HepG2 (cell line): ENCODE results near the gene KLHL17. TPM values are rescaled to one million over a fixed set of nuclear protein-coding genes. Genes with fewer than 3 reads are reported as not detected.
A peak's percentile ranks its signal among the peaks of the same experiment; 100 is the strongest.

Source experiments
- BRCA1 ChIP-seq: sonication (generic); formaldehyde crosslinking; IDR thresholded peaks from 2 replicates; pipeline ENCODE4 v1.4.0; 2020; ENCODE audit warnings: missing genetic modification reagents
- GABPA ChIP-seq, 2 experiments: IDR thresholded peaks; 2 replicates each; pipeline ENCODE4 v1.6.1; 2011 to 2016; ENCODE audit warnings: low read depth in 2 of 2, low read length in 1 of 2, missing biosample characterization in 1 of 2, missing genetic modification characterization in 1 of 2
- GLI4 ChIP-seq: sonication (generic); formaldehyde crosslinking; IDR thresholded peaks from 2 replicates; pipeline ENCODE4 v1.5.1; 2020; ENCODE audit warnings: missing genetic modification reagents, mild to moderate bottlenecking, moderate library complexity, borderline replicate concordance
- HDAC1 ChIP-seq: sonication (generic); formaldehyde crosslinking; IDR thresholded peaks from 2 replicates; pipeline ENCODE4 v1.5.1; 2020; ENCODE audit warnings: mild to moderate bottlenecking, missing genetic modification reagents
- HMGA1 ChIP-seq: sonication (generic); formaldehyde crosslinking; conservative IDR thresholded peaks from 2 replicates; pipeline ENCODE4 v1.4.0; 2020; ENCODE audit warnings: missing genetic modification reagents
- HOXD1 ChIP-seq: sonication (generic); formaldehyde crosslinking; IDR thresholded peaks from 2 replicates; pipeline ENCODE4 v1.5.0; 2020; ENCODE audit warnings: missing genetic modification reagents
- JUND ChIP-seq: sonication (generic); formaldehyde crosslinking; IDR thresholded peaks from 2 replicates; pipeline ENCODE4 v1.8.0; 2022; ENCODE audit warnings: mild to moderate bottlenecking, missing genetic modification reagents
- KDM2A ChIP-seq: sonication (generic); formaldehyde crosslinking; IDR thresholded peaks from 2 replicates; pipeline ENCODE4 v1.4.0; 2020; ENCODE audit warnings: low read depth, missing genetic modification reagents, borderline replicate concordance
- KLF12 ChIP-seq: sonication (generic); formaldehyde crosslinking; IDR thresholded peaks from 2 replicates; pipeline ENCODE4 v1.4.0; 2020; ENCODE audit warnings: missing genetic modification reagents, borderline replicate concordance
- KLF15 ChIP-seq: sonication (generic); formaldehyde crosslinking; IDR thresholded peaks from 2 replicates; pipeline ENCODE4 v1.8.1; 2023; ENCODE audit warnings: borderline replicate concordance, mild to moderate bottlenecking, inconsistent platforms, missing genetic modification reagents, mixed read lengths
- MEIS1 ChIP-seq: sonication (generic); formaldehyde crosslinking; IDR thresholded peaks from 2 replicates; pipeline ENCODE4 v1.9.0; 2021; ENCODE audit warnings: mild to moderate bottlenecking, missing genetic modification reagents, moderate library complexity, borderline replicate concordance
- NFIC ChIP-seq: IDR thresholded peaks from 2 replicates; pipeline ENCODE4 v1.6.1; 2012; ENCODE audit warnings: mild to moderate bottlenecking, low read length, inconsistent platforms
- POLR2AphosphoS5 ChIP-seq: IDR thresholded peaks from 2 replicates; pipeline ENCODE4 v1.6.1; 2012; ENCODE audit warnings: low read depth, low read length
- ZNF550 ChIP-seq: sonication (generic); formaldehyde crosslinking; IDR thresholded peaks from 2 replicates; pipeline ENCODE4 v1.4.0; 2020; ENCODE audit warnings: mild to moderate bottlenecking, missing genetic modification reagents, borderline replicate concordance
- ZNF768 ChIP-seq: sonication (generic); formaldehyde crosslinking; IDR thresholded peaks from 2 replicates; pipeline ENCODE4 v1.4.0; 2020; ENCODE audit warnings: missing genetic modification reagents
- ZSCAN9 ChIP-seq: IDR thresholded peaks from 2 replicates; pipeline ENCODE4 v1.6.1; 2016; ENCODE audit warnings: borderline replicate concordance
- polyA plus RNA-seq, 8 experiments: library from polyadenylated mRNA; depleted of rRNA in 3 of 8; stranded (reverse) in 7 of 8; unstranded in 1 of 8; fragments of >200 nt; fragmentation: Illumina TruSeq in 4 of 8; extraction: Trizol in 4 of 8; gene quantifications; 2 replicates each; pipeline versions ENCODE4 v1.2.1 to v1.2.3, GENCODE V29; 2011 to 2016; ENCODE audit warnings: low read depth in 4 of 8, missing spikeins in 1 of 8, mixed read lengths in 1 of 8; ENCODE audit not compliant: insufficient read depth in 1 of 8
- total RNA-seq, 5 experiments: library from RNA; depleted of rRNA; stranded (reverse); fragments of >200 nt; fragmentation: Illumina TruSeq; extraction: Trizol; gene quantifications; 2 replicates each; pipeline ENCODE4 v1.2.3, GENCODE V29; 2016; ENCODE audit warnings: low read depth in 1 of 5
- TF ChIP-seq, protein P1 (sequence below): IDR thresholded peaks from 2 replicates; pipeline ENCODE4 v1.6.1; 2016; ENCODE audit warnings: missing compliant biosample characterization, missing genetic modification reagents, borderline replicate concordance
- TF ChIP-seq, protein P2 (sequence below): sonication (generic); formaldehyde crosslinking; IDR thresholded peaks from 2 replicates; pipeline ENCODE4 v1.4.0; 2020; ENCODE audit warnings: missing genetic modification reagents
- TF ChIP-seq, protein P3 (sequence below): IDR thresholded peaks from 2 replicates; pipeline ENCODE4 v1.6.1; 2016
- TF ChIP-seq, protein P4 (sequence below), 2 experiments: sonication (generic) in 1 of 2; formaldehyde crosslinking in 1 of 2; IDR thresholded peaks; 2 replicates each; pipeline versions ENCODE4 v1.5.1 to v1.6.1; 2011 to 2020; ENCODE audit warnings: borderline replicate concordance in 1 of 2, low read depth in 1 of 2, low read length in 1 of 2, mild to moderate bottlenecking in 1 of 2, missing genetic modification reagents in 1 of 2, moderate library complexity in 1 of 2

The KLHL17 gene
- total and polyA plus RNA-seq, 2 of the 13 experiments (the other 11 are each of a cell fraction or from before 2014, with no cell fraction given), result 9.3 to 24.7 TPM

DNA sequence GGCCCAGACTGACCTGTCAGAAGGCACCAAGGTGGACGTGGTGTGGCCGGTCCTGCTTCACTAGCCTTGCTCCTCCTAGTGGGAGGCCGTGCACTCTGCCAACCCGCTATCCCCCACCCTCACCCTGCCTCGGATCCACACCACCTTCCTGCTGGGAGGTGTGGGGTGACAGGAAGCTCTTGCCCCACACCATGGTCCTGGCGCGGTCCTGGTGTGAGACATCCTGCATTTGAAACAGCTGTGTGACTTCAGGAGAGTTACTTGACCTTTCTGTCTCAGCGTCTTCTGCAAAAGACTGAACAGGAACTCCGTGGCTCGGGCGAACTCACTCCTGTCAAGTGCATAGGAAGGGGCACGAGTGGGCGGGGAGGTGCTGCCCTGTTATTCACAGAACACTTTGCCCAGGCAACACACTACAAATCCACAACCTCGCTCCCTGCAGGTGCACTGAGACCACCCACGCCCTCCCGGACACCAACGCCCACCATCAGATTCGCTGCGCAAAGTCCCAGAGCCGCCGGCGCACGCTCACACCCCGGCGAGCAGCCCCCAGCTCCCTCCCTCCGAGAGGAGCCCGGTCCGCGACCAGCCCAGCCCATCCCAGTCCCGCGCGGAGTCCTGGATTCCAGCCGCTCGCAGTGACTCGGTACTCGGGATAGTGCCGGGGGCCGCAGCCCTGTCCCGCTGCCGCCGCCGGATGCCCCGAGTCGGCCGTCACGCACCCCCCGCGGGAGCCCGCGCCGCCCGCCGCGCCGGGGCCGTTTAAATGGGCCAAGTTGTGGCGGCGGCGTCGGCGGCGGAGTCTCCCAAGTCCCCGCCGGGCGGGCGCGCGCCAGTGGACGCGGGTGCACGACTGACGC lies 37.0 kb upstream of the KLHL17 start, which contains the start of gene SAMD11 (continued):
- no peak for TF ChIP-seq KLF12 (CRISPR knock-in tag)
- TF ChIP-seq KLF15 (CRISPR knock-in tag), result no peak
- TF ChIP-seq, protein P1, sequence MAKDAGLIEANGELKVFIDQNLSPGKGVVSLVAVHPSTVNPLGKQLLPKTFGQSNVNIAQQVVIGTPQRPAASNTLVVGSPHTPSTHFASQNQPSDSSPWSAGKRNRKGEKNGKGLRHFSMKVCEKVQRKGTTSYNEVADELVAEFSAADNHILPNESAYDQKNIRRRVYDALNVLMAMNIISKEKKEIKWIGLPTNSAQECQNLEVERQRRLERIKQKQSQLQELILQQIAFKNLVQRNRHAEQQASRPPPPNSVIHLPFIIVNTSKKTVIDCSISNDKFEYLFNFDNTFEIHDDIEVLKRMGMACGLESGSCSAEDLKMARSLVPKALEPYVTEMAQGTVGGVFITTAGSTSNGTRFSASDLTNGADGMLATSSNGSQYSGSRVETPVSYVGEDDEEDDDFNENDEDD (CRISPR knock-in tag), result peak; percentile 74; the same call in 1 of the 2 replicates
- no peak for TF ChIP-seq JUND (CRISPR knock-in tag)
- TF ChIP-seq BRCA1 (CRISPR knock-in tag), result no peak
- no peak for TF ChIP-seq GABPA (IDR thresholded peaks at IDR 0.05; ENCODE audit: low read depth, low read length)
- no peak for TF ChIP-seq GABPA (CRISPR knock-in tag; IDR thresholded peaks at IDR 0.05; ENCODE audit: low read depth)
- TF ChIP-seq HDAC1 (CRISPR knock-in tag), result 0 out of 2 replicates have a peak, but pooled peaks have one; percentile 31
- no peak for TF ChIP-seq GLI4 (CRISPR knock-in tag)
- no peak for TF ChIP-seq HMGA1 (CRISPR knock-in tag)
- peak; percentile 95 for TF ChIP-seq ZNF768 (CRISPR knock-in tag)
- TF ChIP-seq KDM2A, result no peak
- no peak for TF ChIP-seq ZNF550
- no peak for TF ChIP-seq MEIS1 (CRISPR knock-in tag)
- TF ChIP-seq, protein P2, sequence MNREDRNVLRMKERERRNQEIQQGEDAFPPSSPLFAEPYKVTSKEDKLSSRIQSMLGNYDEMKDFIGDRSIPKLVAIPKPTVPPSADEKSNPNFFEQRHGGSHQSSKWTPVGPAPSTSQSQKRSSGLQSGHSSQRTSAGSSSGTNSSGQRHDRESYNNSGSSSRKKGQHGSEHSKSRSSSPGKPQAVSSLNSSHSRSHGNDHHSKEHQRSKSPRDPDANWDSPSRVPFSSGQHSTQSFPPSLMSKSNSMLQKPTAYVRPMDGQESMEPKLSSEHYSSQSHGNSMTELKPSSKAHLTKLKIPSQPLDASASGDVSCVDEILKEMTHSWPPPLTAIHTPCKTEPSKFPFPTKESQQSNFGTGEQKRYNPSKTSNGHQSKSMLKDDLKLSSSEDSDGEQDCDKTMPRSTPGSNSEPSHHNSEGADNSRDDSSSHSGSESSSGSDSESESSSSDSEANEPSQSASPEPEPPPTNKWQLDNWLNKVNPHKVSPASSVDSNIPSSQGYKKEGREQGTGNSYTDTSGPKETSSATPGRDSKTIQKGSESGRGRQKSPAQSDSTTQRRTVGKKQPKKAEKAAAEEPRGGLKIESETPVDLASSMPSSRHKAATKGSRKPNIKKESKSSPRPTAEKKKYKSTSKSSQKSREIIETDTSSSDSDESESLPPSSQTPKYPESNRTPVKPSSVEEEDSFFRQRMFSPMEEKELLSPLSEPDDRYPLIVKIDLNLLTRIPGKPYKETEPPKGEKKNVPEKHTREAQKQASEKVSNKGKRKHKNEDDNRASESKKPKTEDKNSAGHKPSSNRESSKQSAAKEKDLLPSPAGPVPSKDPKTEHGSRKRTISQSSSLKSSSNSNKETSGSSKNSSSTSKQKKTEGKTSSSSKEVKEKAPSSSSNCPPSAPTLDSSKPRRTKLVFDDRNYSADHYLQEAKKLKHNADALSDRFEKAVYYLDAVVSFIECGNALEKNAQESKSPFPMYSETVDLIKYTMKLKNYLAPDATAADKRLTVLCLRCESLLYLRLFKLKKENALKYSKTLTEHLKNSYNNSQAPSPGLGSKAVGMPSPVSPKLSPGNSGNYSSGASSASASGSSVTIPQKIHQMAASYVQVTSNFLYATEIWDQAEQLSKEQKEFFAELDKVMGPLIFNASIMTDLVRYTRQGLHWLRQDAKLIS (CRISPR knock-in tag), result no peak
- TF ChIP-seq, protein P3, sequence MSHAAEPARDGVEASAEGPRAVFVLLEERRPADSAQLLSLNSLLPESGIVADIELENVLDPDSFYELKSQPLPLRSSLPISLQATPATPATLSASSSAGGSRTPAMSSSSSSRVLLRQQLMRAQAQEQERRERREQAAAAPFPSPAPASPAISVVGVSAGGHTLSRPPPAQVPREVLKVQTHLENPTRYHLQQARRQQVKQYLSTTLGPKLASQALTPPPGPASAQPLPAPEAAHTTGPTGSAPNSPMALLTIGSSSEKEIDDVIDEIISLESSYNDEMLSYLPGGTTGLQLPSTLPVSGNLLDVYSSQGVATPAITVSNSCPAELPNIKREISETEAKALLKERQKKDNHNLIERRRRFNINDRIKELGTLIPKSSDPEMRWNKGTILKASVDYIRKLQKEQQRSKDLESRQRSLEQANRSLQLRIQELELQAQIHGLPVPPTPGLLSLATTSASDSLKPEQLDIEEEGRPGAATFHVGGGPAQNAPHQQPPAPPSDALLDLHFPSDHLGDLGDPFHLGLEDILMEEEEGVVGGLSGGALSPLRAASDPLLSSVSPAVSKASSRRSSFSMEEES (CRISPR knock-in tag), result no peak
- TF ChIP-seq, protein P4, sequence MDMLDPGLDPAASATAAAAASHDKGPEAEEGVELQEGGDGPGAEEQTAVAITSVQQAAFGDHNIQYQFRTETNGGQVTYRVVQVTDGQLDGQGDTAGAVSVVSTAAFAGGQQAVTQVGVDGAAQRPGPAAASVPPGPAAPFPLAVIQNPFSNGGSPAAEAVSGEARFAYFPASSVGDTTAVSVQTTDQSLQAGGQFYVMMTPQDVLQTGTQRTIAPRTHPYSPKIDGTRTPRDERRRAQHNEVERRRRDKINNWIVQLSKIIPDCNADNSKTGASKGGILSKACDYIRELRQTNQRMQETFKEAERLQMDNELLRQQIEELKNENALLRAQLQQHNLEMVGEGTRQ (IDR thresholded peaks at IDR 0.05; ENCODE audit: low read depth, low read length), result no peak
- TF ChIP-seq, protein P4 (CRISPR knock-in tag; IDR thresholded peaks at IDR 0.05; ENCODE audit: borderline replicate concordance), result no peak
- TF ChIP-seq HOXD1 (CRISPR knock-in tag), result no peak
- no peak for TF ChIP-seq ZSCAN9 (CRISPR knock-in tag)
- no peak for TF ChIP-seq NFIC
- no peak for TF ChIP-seq POLR2AphosphoS5
